GM19452 (cell line): Measurements from ENCODE around the gene HDHD5.
"Not testable (repeated sequence)": the region's sequence is repeated elsewhere in the genome, so short reads cannot be mapped to it uniquely, and the experiment has no call there.

Experiments used
- ATAC-seq: cut with Tn5 transposase; IDR thresholded peaks from one replicate; pipeline ENCODE4 v1.9.1; 2021; ENCODE audit not compliant: unreplicated experiment

Gene HDHD5

GRCh38 chr22:17157714-17158113 lies 1.4 kb downstream of the HDHD5 start:
- no peak for ATAC-seq

- no peak for ATAC-seq
These were observed 3.1 kb downstream of the HDHD5 start for GRCh38 chr22:17155941-17156340.

DNA sequence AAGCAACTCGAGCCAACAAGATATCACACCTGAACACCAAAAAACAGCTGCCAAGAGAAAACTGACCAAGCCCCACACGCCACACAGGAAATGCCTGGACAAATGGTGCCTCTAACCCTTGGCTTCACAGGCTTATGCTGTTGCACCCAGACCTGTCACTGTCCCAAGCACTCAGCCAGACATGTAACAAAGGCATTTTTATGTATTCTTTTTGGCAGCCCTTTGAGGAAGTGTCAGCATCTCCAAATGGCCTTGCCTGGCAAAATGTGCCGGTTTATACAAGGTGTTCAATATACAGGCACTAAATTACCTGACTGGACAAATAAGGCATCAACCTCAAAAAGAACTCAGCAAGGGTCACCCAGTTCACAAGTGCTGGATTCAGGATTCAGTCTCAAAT lies 6.1 kb downstream of the HDHD5 start:
- ATAC-seq = no peak

DNA sequence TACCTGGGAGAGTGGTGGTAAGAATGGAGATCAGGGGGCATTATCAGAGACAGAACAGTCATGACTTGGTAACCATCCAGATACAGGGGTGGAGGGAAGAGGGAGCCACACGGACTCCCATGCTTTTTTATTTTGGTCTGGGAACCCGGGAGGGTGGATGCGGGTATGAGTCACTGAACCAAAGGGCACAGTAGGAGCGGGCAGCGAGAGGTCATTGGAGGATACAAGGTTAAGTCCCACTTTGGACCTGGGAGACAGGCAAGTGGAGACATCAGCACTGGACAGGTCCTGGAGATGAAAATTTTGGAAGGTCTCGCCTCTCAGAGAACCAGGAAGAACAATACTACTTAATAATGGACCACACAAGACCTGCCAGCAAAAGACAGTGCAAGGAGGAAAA lies 6.7 kb downstream of the HDHD5 start:
- no peak for ATAC-seq

DNA sequence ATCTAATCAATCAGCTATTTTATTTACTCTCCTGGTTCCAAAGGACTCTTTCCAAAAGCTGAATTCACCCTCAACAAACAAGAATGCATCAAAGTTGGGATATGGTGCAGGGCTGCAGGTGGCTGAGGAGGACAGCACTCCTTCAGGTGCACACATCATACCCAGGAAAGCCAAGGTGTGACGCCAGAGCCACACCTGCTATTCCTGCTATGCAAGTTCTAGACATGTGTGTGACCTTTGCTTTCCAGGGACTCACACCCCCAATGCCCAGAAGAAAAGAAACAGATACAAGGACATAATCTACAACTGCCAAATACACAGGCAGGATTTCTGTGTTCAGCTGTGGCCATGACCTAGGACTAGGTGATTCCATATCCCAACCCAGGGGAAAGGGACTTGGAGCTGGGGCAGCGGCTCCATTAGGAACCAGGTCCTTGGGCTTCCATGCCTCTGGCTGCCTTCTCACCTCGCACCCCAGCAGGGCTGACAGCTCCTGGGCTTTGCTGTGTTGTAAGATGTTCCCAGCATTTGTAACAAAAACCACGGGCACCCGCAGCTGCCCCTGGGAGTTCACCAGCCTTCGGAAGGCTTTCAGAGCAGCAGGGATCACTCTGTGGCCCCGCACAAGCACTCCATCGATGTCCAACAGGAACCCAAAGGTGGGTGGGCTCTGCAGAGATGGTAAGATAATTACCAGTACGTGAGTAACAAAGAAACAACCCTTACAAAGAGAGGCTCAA lies 9.8 kb downstream of the HDHD5 start:
- ATAC-seq = no peak

DNA sequence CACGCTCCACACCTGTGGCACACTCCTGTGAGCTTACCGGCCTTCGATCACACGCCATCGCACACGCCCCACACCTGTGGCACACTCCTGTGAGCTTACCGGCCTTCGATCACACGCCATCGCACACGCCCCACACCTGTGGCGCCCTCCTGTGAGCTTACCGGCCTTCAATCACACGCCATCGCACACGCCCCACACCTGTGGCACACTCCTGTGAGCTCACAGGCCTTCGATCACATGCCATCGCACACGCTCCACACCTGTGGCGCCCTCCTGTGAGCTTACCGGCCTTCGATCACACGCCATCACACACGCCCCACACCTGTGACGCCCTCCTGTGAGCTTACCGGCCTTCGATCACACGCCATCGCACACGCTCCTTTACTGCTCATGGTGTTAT lies 11.6 kb downstream of the HDHD5 start:
- not testable (repeated sequence) for ATAC-seq

GRCh38 chr22:17145021-17145680 lies 13.9 kb downstream of the HDHD5 start:
- ATAC-seq = no peak

- ATAC-seq = no peak
These were observed 15.3 kb downstream of the HDHD5 start for GRCh38 chr22:17143826-17144225.

GRCh38 chr22:17143101-17143500 lies 16.0 kb downstream of the HDHD5 start:
- no peak for ATAC-seq

- no peak for ATAC-seq
These were observed 18.0 kb downstream of the HDHD5 start for GRCh38 chr22:17140826-17141766.

DNA sequence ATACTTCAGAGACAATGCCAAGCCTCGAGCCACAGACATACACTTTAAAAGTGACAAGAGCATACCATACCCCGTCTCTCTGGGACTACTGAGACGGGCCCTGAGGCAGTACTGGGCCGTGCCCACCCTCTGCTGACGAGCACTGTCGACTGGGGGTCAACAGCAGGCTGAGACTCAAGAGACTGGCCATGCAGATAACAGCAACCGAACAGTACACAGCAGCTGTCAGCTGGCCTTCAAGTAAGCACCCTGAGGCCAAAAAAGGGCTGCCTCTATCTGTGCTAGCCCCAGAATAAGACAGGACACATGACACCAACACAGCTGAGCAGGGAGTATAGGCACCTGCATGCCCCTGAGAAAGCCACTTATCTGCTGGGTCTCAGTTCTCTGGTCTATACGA lies 19.1 kb downstream of the HDHD5 start:
- ATAC-seq = no peak

- ATAC-seq = no peak
These were observed 20.6 kb downstream of the HDHD5 start for GRCh38 chr22:17138513-17138912.

DNA sequence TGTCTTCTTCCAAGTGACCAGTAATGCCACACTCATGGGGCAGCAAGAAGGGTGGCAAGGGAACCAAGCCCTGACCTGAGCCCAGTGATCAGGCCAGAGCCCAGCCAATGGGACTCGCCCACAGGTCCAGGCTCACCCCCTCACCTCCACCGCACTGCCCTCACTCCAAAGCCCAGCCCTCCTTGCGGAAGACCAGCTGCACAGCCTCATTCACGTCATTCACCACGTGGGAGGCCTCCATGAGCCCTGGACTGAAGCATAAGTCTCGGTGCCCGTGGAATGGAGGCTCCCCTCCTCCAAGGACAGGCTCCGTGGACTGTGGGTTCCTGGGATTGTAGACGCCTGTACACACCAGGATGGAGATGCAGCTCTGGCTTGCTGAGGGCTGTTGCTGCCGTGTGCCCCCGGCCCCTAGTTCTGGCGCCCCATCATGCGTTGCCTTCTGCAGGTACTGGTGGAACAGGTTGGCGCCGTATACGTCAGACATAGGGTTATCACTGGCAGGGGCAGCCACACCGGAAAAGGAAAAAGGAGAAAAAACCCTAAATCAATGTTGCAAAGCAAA lies 21.1 kb downstream of the HDHD5 start:
- ATAC-seq = no peak

DNA sequence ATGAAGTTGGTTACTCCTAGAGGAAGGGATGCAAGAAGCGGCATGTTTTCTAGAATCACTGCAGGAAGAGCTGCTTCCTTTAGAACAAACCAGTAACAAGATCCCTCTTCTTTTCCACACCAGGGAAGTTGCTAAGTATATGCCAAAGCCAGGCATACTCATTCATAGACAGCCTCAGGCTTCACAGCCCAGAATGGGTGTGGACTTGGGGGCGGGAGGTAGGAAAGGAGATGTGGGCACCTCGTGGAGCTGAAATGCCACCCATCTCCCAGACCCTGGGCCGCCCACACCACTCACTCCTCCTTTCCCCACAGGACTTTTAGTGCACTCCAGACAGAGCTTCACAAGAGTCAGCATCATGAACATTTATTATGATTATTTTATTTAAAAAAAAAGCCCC lies 21.9 kb downstream of the HDHD5 start:
- no peak for ATAC-seq

DNA sequence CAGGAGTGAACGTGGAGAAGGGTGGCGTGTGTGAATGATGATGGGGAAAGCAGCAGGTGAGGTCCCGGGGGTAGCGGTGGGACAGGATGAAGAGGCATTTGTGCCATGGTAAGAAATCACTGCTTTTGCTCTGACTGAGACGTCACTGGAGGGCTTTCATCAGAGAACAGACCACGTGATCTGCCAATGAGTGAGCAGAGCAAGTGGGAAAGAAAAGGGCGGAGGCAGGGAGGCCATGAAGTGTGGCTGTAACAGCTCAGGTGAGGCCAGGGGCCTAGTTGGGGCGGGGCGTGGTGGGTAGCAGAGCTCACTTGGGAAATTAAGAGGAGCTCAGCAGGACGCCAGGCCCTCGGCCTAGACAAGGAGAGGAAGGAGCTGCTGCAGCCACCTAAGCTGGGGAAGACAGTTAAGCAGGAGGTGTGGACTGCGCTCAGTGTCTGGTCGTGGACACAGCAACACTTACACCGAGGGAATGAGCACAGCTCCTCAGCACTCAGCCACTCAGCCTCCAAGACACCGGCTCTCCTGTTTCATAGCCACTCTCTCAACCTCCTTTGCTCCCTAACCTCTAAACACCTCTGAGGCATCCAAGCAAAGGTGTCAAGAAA lies 23.8 kb downstream of the HDHD5 start:
- ATAC-seq = no peak

DNA sequence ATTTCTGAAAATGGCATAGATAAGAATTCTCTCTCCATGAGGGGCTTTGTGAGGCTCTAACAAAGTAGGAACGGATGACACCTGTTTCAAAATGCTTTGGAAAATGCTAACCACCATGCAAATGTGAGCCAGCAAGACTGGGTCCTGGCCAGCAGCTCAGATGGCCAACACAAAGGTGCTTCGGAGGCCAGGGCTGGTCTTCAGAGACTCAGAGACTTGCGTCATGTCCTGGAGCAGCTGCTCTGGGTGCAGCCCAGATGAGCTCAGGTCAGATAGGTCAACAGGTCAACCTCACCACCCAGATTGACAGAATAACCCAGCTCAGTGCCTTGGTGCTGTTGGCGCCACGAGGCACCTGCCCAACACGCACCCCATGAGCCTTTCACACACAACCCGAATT lies 25.9 kb downstream of the HDHD5 start:
- no peak for ATAC-seq

- no peak for ATAC-seq
These were observed 27.0 kb downstream of the HDHD5 start for GRCh38 chr22:17132112-17132511.

DNA sequence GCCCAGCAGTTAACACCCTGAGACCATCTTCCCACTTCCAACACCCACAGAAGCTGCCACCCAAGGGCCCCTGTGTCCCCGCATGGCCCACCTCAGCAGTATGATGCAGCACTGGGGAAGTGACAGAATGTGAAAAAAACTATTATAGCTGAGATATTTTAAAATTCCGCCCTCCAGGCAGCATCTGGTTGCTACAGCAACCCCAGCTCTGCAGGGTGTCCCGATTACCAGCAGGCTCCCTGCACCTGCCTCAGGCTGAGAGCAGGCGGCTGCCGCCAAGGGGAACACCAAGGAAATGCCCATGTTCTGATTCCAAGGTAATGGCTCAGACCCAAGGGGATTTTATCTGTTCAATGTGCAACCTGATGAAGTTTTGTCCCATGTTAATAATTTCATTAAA lies 27.4 kb downstream of the HDHD5 start:
- ATAC-seq = no peak

DNA sequence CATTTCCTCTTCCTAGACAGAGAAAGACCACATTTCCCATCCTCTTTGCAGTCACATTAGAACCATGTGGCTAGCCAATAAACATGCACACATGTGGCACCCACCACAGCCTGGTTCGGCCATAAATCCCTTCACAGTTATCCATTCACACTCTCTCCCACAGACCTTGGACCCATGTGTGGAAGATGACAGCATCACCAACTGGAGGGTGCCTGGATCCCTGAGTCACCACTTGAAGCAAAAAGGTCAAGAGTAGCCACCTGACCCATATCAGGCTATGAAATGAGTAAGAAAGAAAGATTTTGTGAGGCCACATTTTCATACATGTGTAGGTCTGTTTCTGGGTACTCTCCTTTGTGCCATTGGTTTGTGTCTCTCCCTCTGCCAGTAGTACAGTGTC lies 28.9 kb downstream of the HDHD5 start:
- no peak for ATAC-seq

DNA sequence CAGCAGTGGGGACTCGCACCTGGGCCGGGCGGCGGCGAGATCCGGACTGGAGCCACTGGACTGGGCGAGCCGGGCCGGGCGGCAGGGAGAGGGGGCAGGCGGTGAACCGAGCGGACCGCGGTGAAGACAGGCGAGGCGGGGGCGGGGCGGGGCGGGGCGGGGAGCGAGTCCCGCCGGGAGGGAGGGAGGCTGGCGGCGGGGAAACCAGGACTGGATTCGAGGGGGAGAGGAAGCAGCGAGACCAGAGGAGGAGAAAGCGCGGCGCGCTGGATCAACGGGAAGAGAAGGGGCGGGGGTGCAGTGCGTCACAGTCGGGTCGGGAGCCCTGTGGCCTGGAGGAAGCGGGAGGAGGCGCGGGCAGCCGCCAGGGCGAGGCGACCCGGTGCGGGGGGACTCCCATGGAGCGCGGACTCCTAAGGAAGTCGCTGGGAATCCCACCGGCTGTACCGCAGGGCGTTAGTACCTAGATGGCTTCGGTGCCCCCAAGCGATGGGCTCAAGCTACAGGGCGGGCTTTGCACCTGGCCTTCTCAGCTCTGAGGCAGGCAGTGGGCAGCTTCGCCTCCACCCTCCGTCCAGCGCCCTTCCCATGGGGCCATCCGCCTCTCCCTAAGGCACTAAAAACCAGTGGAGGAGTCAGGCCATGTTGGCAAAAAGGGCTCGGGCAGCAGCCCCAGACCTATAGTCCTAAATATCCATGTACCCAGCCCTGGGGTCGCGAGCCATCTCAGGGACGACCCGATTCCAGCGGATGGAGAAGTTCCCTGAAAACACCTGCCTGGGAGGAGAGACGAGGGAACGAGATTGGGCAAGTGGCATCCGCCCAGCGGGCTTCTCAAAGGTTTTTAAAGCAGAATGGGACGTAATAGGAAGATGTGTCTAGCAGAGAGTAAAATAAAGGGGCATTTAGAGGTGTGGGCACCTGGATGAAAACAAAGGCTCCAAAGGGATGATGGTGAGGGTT lies 37.6 kb downstream of the HDHD5 start, which contains the start of gene TMEM121B:
TSS of gene TMEM121B (minus strand) at position 128 of the 963 bp plus-strand sequence. CDS start 233 bp downstream, outside the sequence.
- no peak for ATAC-seq
